Left renal cortex interstitium (tissue), 4 donors: ENCODE data around the gene POLH. TPM values are rescaled to one million over a fixed set of nuclear protein-coding genes. Genes with fewer than 3 reads are reported as not detected.
"Not testable (repeated sequence)": the region's sequence is repeated elsewhere in the genome, so short reads cannot be mapped to it uniquely, and the experiment has no call there.

ENCODE experiments used
- DNase-seq, 4 donors: peaks; one replicate each; pipeline ENCODE4 v3.0.0-alpha.2; 2013; ENCODE audit warnings: low read depth in 4 of 4, low spot score in 2 of 4, missing footprints in 1 of 4
- polyA plus RNA-seq, 4 donors: library from polyadenylated mRNA; unstranded; fragments of 120-200 nt; gene quantifications; one replicate each; pipeline ENCODE4 v1.2.1, GENCODE V29; 2013; ENCODE audit not compliant: insufficient read length in 4 of 4

The POLH gene
- 10 to 100 TPM; 16.8 to 25.0 (median 23.3) TPM for polyA plus RNA-seq

- DNase-seq = peak; percentile 67 to 85 (median 76)
These were observed at the start of gene POLH, which contains the start of gene XPO5 for GRCh38 chr6:43575772-43576551. Gene POLH, plus strand, starts transcription at chr6:43576185. Its CDS starts 6,135 bp downstream, at chr6:43582320. Gene XPO5, minus strand, starts transcription at chr6:43576038. Its CDS starts 174 bp downstream, at chr6:43575864.

GRCh38 chr6:43532201-43532600 lies 43.8 kb upstream of the POLH start:
- no peak for DNase-seq

GRCh38 chr6:43538986-43539385 lies 37.0 kb upstream of the POLH start:
- DNase-seq = not testable (repeated sequence)

DNA sequence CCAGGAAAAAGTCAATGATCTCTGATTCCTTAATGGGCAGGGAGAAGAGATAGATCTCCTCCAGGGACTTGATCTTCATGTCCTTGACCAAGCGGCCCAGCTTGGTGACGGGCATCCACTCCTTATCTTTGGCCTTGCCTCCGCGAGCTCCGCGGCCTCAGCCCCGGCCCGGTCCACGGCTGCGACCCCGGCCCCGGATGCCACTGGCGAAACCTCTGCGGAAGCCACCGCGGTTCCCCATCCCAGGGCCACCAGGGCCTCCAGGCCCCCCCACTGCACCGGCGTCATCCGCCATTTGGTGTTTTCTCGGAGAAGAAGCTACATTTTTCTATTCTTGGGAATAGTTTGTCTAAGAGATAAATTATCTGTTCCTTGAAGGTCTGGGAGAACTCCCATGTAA lies 36.6 kb upstream of the POLH start:
- DNase-seq = not testable (repeated sequence)

GRCh38 chr6:43540507-43540906 lies 35.5 kb upstream of the POLH start:
- no peak for DNase-seq

- no peak for DNase-seq
These were observed 34.1 kb upstream of the POLH start for GRCh38 chr6:43541774-43542471.

DNA sequence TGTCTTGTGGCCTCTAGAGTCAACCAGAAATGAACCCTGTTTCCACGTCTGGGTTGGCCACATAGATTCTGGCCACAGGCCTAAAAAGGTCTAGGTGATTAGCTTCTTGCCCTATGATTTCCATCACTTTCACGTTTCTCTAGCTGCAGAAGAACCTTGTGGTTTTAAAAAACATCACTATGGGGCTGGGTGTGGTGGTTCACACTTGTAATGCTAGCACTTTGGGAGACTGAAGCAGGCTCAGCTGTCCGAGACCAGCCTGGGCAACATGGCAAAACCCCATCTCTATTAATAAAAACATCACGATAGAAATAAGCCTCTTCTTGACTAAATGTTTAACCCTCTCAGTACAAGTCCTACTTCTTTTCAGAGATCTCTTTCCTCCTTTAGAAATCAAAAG lies 31.5 kb upstream of the POLH start:
- DNase-seq = no peak

- no peak for DNase-seq
These were observed 28.8 kb upstream of the POLH start for GRCh38 chr6:43547222-43547621.

GRCh38 chr6:43557620-43558019 lies 18.4 kb upstream of the POLH start:
- not testable (repeated sequence) for DNase-seq

GRCh38 chr6:43559328-43559727 lies 16.7 kb upstream of the POLH start:
- DNase-seq = no peak

GRCh38 chr6:43570876-43571441 lies 5.0 kb upstream of the POLH start:
- no peak for DNase-seq

DNA sequence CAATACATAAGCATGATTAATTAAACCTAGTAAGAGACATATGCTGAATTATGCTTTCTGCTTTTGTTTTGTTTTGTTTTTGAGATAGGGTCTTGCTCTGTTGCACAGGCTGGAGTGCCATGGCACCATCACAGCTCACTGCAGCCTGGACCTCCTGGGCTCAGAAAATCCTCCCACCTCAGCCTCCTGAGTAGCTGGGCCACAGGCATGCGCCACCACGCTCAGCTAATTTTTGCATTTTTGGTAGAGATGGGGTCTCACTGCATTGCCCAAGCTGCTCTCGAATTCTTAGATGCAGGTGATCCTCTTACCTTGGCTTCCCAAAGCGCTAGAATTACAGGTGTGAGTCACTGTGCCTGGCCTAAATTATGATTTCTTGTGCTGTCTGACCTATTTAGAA lies 4.0 kb upstream of the POLH start:
- DNase-seq = no peak

GRCh38 chr6:43575105-43575771 lies 747 bp upstream of the POLH start:
- DNase-seq = peak in 3 of 4 donors; percentile 13 to 28 (median 26)

- DNase-seq = no peak
These were observed 2.8 kb downstream of the POLH start for GRCh38 chr6:43578748-43579147.

DNA sequence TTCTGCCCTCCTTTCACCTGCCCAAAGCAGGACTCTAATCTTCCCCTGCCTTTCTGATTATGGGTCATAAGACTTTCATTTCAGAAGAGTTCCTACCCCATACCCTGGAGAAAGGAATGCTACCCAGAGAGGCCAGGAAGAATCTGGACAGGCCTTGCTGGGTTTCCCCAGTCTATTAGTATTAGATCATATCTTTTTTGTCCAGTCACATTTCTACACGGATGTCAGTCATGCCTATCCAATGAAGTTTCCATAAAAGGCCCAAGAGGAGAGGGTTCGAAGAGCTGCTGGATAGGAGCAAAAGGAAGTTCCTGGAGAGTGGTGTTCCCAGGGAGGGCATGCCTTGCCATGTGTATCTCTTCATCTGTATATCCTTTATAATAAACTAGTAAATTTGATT lies 3.2 kb downstream of the POLH start:
- no peak for DNase-seq

GRCh38 chr6:43582911-43583310 lies 6.9 kb downstream of the POLH start:
- no peak for DNase-seq

GRCh38 chr6:43584892-43585570 lies 9.0 kb downstream of the POLH start:
- DNase-seq = no peak

DNA sequence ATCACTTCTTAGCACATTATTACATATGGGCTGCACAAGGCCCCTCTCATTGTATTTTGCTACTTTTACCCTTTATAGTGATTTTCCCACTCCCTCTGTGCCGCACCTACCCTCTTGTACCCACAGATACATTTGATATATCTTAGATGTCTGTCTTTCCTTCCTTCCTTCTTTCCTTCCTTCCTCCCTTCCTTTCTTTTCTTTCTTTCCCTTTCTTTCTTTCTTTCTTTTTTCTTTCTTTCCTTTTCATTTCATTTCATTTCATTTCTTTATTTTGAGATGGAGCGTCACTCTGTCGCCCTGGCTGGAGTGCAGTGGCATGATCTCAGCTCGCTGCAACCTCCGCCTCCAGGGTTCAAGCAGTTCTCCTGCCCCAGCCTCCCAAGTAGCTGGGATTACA lies 12.2 kb downstream of the POLH start:
- no peak for DNase-seq

GRCh38 chr6:43589564-43589963 lies 13.6 kb downstream of the POLH start:
- not testable (repeated sequence) for DNase-seq

DNA sequence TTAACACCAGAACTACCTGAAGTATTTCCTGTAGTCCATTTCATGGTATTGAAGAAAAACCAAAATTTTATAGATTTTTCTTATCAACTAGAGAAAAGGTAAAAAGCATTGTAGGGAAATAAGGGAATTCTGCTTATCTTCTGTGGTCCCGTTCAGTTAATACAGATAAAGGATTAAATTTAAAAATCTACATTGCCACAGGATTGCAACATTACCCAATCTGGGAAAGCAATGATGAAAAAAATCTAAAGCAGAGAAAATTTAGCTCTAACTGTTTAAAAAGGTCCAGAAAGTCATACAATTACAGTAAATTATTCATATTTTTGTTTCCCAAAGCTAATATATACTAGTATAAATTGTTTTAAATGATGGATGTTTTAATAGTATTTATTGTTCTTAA lies 18.0 kb downstream of the POLH start:
- no peak for DNase-seq
